SU-DHL-6 (cell line): ENCODE results near the gene DTYMK.

ENCODE experiments used
- H2AFZ ChIP-seq: fragments of 200-600 bp; sonication (generic); 2 replicates; pipeline ENCODE4 v1.6.1; 2014; ENCODE audit warnings: low read depth, mild to moderate bottlenecking, moderate library complexity, mixed read lengths, antibody characterized with exemption, low read length; ENCODE audit not compliant: severe bottlenecking
- H3F3A ChIP-seq: fragments of 200-600 bp; shearing (Covaris generic); 2 replicates; pipeline ENCODE4 v1.6.0; 2016; ENCODE audit warnings: antibody characterized with exemption, mild to moderate bottlenecking; ENCODE audit not compliant: insufficient read depth
- H3K27ac ChIP-seq: fragments of 200-600 bp; sonication (generic); 2 replicates; pipeline ENCODE4 v1.5.1; 2016; ENCODE audit warnings: low read depth, mild to moderate bottlenecking, low read length, moderate library complexity, mixed read lengths
- H3K27me3 ChIP-seq: fragments of 200-600 bp; sonication (generic), shearing (Covaris generic); 2 replicates; pipeline ENCODE4 v1.6.0; 2014; ENCODE audit warnings: mild to moderate bottlenecking, low read length
- H3K36me3 ChIP-seq: fragments of 200-600 bp; sonication (generic); 2 replicates; pipeline ENCODE4 v1.6.1; 2014; ENCODE audit warnings: mild to moderate bottlenecking, low read length, mixed read lengths
- H3K4me2 ChIP-seq: fragments of 300-600, 200-600 bp; shearing (Covaris generic), sonication (generic); 2 replicates; pipeline ENCODE4 v1.6.0; 2014; ENCODE audit warnings: low read length, low read depth, mild to moderate bottlenecking; ENCODE audit not compliant: poor library complexity, severe bottlenecking
- H3K4me3 ChIP-seq: fragments of 200-600 bp; sonication (generic); 2 replicates; pipeline ENCODE4 v1.5.1; 2014; ENCODE audit warnings: antibody characterized with exemption, low read length, mild to moderate bottlenecking, mixed read lengths; ENCODE audit not compliant: insufficient read depth, poor library complexity, severe bottlenecking
- H3K79me2 ChIP-seq: fragments of 200-600 bp; sonication (generic); 2 replicates; pipeline ENCODE4 v1.6.1; 2014; ENCODE audit warnings: mild to moderate bottlenecking, low read length, moderate library complexity; ENCODE audit not compliant: insufficient read depth
- H3K9ac ChIP-seq: fragments of 200-600 bp; sonication (generic); 2 replicates; pipeline ENCODE4 v1.7.0; 2014; ENCODE audit warnings: mild to moderate bottlenecking, low read length
- H3K9me2 ChIP-seq: fragments of 200-600 bp; sonication (generic); replicated peaks from 2 replicates; pipeline ENCODE4 v1.6.1; 2014; ENCODE audit warnings: low read length; ENCODE audit not compliant: insufficient read depth
- H3K9me3 ChIP-seq: fragments of 200-600 bp; sonication (generic); 2 replicates; pipeline ENCODE4 v1.6.1; 2014; ENCODE audit warnings: low read length, mixed read lengths; ENCODE audit not compliant: insufficient read depth
- H4K20me1 ChIP-seq: fragments of 200-600 bp; sonication (generic); 2 replicates; pipeline ENCODE4 v1.6.1; 2014; ENCODE audit warnings: low read depth, mild to moderate bottlenecking, antibody characterized with exemption, low read length, moderate library complexity, mixed read lengths
- EZH2phosphoT487 ChIP-seq: fragments of 200-600 bp; sonication (generic), shearing (Covaris generic); conservative IDR thresholded peaks from 2 replicates; pipeline ENCODE4 v1.6.1; 2018; ENCODE audit warnings: mild to moderate bottlenecking, antibody characterized with exemption, low read length, moderate library complexity, mixed read lengths
- TF ChIP-seq, protein P1 (sequence below): fragments of 200-600 bp; sonication (generic); IDR thresholded peaks from one replicate; pipeline ENCODE4 v1.5.1; 2017; ENCODE audit warnings: antibody characterized with exemption, mild to moderate bottlenecking, low read length, moderate library complexity; ENCODE audit not compliant: insufficient read depth, poor library complexity, severe bottlenecking

Gene DTYMK

GRCh38 chr2:241701399-241702154 is 15.0 kb upstream of the DTYMK start, which contains the start of gene ING5:
TSS of gene ING5 (plus strand) at chr2:241702039. CDS start at chr2:241702066, 27 bp downstream.
- peaks cover 15% of the 10 kb centered on the region for H3K79me2 ChIP-seq
- no peaks in the 10 kb centered on the region for H4K20me1 ChIP-seq
- TF ChIP-seq EZH2phosphoT487, result no peak
- TF ChIP-seq, protein P1, sequence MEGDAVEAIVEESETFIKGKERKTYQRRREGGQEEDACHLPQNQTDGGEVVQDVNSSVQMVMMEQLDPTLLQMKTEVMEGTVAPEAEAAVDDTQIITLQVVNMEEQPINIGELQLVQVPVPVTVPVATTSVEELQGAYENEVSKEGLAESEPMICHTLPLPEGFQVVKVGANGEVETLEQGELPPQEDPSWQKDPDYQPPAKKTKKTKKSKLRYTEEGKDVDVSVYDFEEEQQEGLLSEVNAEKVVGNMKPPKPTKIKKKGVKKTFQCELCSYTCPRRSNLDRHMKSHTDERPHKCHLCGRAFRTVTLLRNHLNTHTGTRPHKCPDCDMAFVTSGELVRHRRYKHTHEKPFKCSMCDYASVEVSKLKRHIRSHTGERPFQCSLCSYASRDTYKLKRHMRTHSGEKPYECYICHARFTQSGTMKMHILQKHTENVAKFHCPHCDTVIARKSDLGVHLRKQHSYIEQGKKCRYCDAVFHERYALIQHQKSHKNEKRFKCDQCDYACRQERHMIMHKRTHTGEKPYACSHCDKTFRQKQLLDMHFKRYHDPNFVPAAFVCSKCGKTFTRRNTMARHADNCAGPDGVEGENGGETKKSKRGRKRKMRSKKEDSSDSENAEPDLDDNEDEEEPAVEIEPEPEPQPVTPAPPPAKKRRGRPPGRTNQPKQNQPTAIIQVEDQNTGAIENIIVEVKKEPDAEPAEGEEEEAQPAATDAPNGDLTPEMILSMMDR, result no peak
- H3K4me2 ChIP-seq, result peak within 1 kb of the TSS; percentile 84
- H3K9me3 ChIP-seq, result peaks cover 9% of the 10 kb centered on the region; the same call in 1 of the 2 replicates
- H3K27me3 ChIP-seq, result no peaks in the 10 kb centered on the region
- peaks cover 24% of the 10 kb centered on the region for H3F3A ChIP-seq
- H3K27ac ChIP-seq, result peak within 1 kb of the TSS; percentile 88
- H2AFZ ChIP-seq, result peak within 1 kb of the TSS; percentile 3
- H3K9ac ChIP-seq, result peak within 1 kb of the TSS; percentile 93
- H3K36me3 ChIP-seq, result peaks cover 11% of the 10 kb centered on the region
- H3K9me2 ChIP-seq, result no peaks in the 10 kb centered on the region
- peak within 1 kb of the TSS; percentile 83 for H3K4me3 ChIP-seq

DNA sequence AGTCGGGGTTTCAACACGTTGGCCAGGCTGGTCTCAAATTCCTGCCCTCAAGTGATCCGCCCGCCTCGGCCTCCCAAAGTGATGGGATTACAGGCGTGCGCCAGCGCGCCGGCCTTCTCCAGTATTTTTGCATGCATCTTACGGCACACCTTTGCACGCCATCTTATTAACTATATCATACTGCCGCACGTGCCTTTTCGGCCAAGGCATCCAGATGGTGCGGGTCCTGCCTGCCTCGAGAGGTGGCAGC is 14.5 kb upstream of the DTYMK start:
- no peak for TF ChIP-seq EZH2phosphoT487
- TF ChIP-seq, protein P1, result peak; percentile 31
- Histone ChIP-seq H3K9me2 (no peaks in the 10 kb centered on the region), H3K79me2 (peaks cover 15% of the 10 kb centered on the region), H4K20me1 (no peaks in the 10 kb centered on the region), H3K4me2 (peak overlapping the region; percentile 56), H3K27ac (peak overlapping the region; percentile 88), H3K27me3 (no peaks in the 10 kb centered on the region), H2AFZ (no peak overlapping the region), H3K36me3 (peaks cover 6% of the 10 kb centered on the region), H3K9me3 (0 out of 2 replicates have a peak, but pooled peaks cover 5% of the 10 kb centered on the region), H3F3A (peaks cover 24% of the 10 kb centered on the region), H3K9ac (peak overlapping the region; percentile 93), H3K4me3 (peak overlapping the region; percentile 66)

- no peak overlapping the region for H3K4me2 ChIP-seq
- H3K79me2 ChIP-seq, result no peaks in the 10 kb centered on the region
- no peak overlapping the region for H3K4me3 ChIP-seq
- no peaks in the 10 kb centered on the region for H3K9me2 ChIP-seq
- no peak overlapping the region for H3K9ac ChIP-seq
- H2AFZ ChIP-seq, result no peak overlapping the region
- H3K27me3 ChIP-seq, result no peaks in the 10 kb centered on the region
- H3K27ac ChIP-seq, result no peak overlapping the region
- H3K36me3 ChIP-seq, result no peaks in the 10 kb centered on the region
- H3K9me3 ChIP-seq, result no peaks in the 10 kb centered on the region
- peaks cover 26% of the 10 kb centered on the region for H3F3A ChIP-seq
- H4K20me1 ChIP-seq, result no peaks in the 10 kb centered on the region
- TF ChIP-seq, protein P1, result no peak
- TF ChIP-seq EZH2phosphoT487, result no peak
Measured at GRCh38 chr2:241695651-241696050, 9.0 kb upstream of the DTYMK start.
